Neural cell (in vitro differentiated cells): Measurements from ENCODE around the gene ABCC8. TPM values are rescaled to one million over a fixed set of nuclear protein-coding genes. Genes with fewer than 3 reads are reported as not detected.

Experiments
- H2AFZ ChIP-seq: fragments of 200-600, 300-800 bp; sonication (generic), shearing (Covaris generic); 2 replicates; pipeline ENCODE4 v1.6.0; 2014; ENCODE audit warnings: low read depth, mild to moderate bottlenecking, antibody characterized with exemption, low read length, moderate library complexity
- H3F3A ChIP-seq: fragments of 200-600 bp; shearing (Covaris generic); 2 replicates; pipeline ENCODE4 v1.6.1; 2016; ENCODE audit warnings: mild to moderate bottlenecking, moderate library complexity, mixed read lengths, antibody characterized with exemption, low read length; ENCODE audit not compliant: insufficient read depth, poor library complexity, severe bottlenecking
- H3K27ac ChIP-seq: fragments of 200-600, 300-800 bp; sonication (generic), shearing (Covaris generic); 2 replicates; pipeline ENCODE4 v1.5.1; 2014; ENCODE audit warnings: mild to moderate bottlenecking, low read length, moderate library complexity
- H3K27me3 ChIP-seq: fragments of 300-800, 200-600 bp; sonication (generic), shearing (Covaris generic); 2 replicates; pipeline ENCODE4 v1.6.0; 2014; ENCODE audit warnings: mild to moderate bottlenecking, low read depth, low read length, moderate library complexity; ENCODE audit not compliant: insufficient read depth
- H3K36me3 ChIP-seq: fragments of 300-800, 200-600 bp; sonication (generic), shearing (Covaris generic); 2 replicates; pipeline ENCODE4 v1.5.1; 2014; ENCODE audit warnings: mild to moderate bottlenecking, antibody characterized with exemption, low read length, moderate library complexity; ENCODE audit not compliant: insufficient read depth
- H3K4me2 ChIP-seq: fragments of 300-800, 200-600 bp; sonication (generic), shearing (Covaris generic); 2 replicates; pipeline ENCODE4 v1.6.0; 2014; ENCODE audit warnings: mild to moderate bottlenecking, low read length
- H3K4me3 ChIP-seq: fragments of 300-800, 200-600 bp; sonication (generic), shearing (Covaris generic); 2 replicates; pipeline ENCODE4 v1.5.1; 2014; ENCODE audit warnings: mild to moderate bottlenecking, low read length, moderate library complexity
- H3K79me2 ChIP-seq: fragments of 200-600 bp; shearing (Covaris generic); replicated peaks from 2 replicates; pipeline ENCODE4 v1.6.0; 2014; ENCODE audit warnings: mild to moderate bottlenecking, low read length, moderate library complexity; ENCODE audit not compliant: insufficient read depth
- H3K9ac ChIP-seq: fragments of 300-800, 200-600 bp; sonication (generic), shearing (Covaris generic); 2 replicates; pipeline ENCODE4 v1.6.1; 2016; ENCODE audit warnings: mild to moderate bottlenecking, low read length, mixed read lengths
- H3K9me2 ChIP-seq: fragments of 200-600 bp; shearing (Covaris generic); 2 replicates; pipeline ENCODE4 v1.6.1; 2016; ENCODE audit warnings: mild to moderate bottlenecking, low read length, mixed read lengths; ENCODE audit not compliant: insufficient read depth
- H3K9me3 ChIP-seq: fragments of 200-600, 300-800 bp; sonication (generic), shearing (Covaris generic); 2 replicates; pipeline ENCODE4 v1.6.1; 2016; ENCODE audit warnings: mild to moderate bottlenecking, mixed run types, low read length, moderate library complexity, mixed read lengths
- H4K20me1 ChIP-seq: fragments of 200-600 bp; shearing (Covaris generic); 2 replicates; pipeline ENCODE4 v1.6.1; 2016; ENCODE audit warnings: mild to moderate bottlenecking, mixed run types; ENCODE audit not compliant: insufficient read depth
- CTCF ChIP-seq: fragments of 450-650 bp; IDR thresholded peaks from 2 replicates; pipeline ENCODE4 v1.5.1; 2014; ENCODE audit warnings: antibody characterized with exemption, mild to moderate bottlenecking, moderate library complexity; ENCODE audit not compliant: poor library complexity, severe bottlenecking
- EP300 ChIP-seq: fragments of 450-650 bp; conservative IDR thresholded peaks from 2 replicates; pipeline ENCODE4 v1.6.1; 2014; ENCODE audit warnings: antibody characterized with exemption, mild to moderate bottlenecking, moderate library complexity; ENCODE audit not compliant: poor library complexity, severe bottlenecking
- EZH2 ChIP-seq: fragments of 200-600, 300-800 bp; shearing (Covaris generic), sonication (generic); IDR thresholded peaks from 2 replicates; pipeline ENCODE4 v1.6.1; 2014; ENCODE audit warnings: antibody characterized with exemption, low read length, borderline replicate concordance, mild to moderate bottlenecking; ENCODE audit not compliant: insufficient read depth, poor library complexity, severe bottlenecking
- MXI1 ChIP-seq: fragments of 450-650 bp; conservative IDR thresholded peaks from 2 replicates; pipeline ENCODE4 v1.6.1; 2014; ENCODE audit warnings: antibody characterized with exemption, mild to moderate bottlenecking; ENCODE audit not compliant: poor library complexity, severe bottlenecking
- POLR2AphosphoS5 ChIP-seq: IDR thresholded peaks from 2 replicates; pipeline ENCODE4 v1.6.1; 2012
- RAD21 ChIP-seq: fragments of 450-650 bp; conservative IDR thresholded peaks from 2 replicates; pipeline ENCODE4 v1.6.1; 2014; ENCODE audit warnings: antibody characterized with exemption, mild to moderate bottlenecking, moderate library complexity
- REST ChIP-seq: IDR thresholded peaks from 2 replicates; pipeline ENCODE4 v1.6.1; 2012; ENCODE audit warnings: borderline replicate concordance
- SMC3 ChIP-seq: fragments of 450-650 bp; conservative IDR thresholded peaks from 2 replicates; pipeline ENCODE4 v1.6.1; 2014; ENCODE audit warnings: antibody characterized with exemption, mild to moderate bottlenecking, moderate library complexity; ENCODE audit not compliant: poor library complexity
- TAF1 ChIP-seq: IDR thresholded peaks from 2 replicates; pipeline ENCODE4 v1.6.1; 2012; ENCODE audit warnings: low read depth
- polyA plus RNA-seq: library from polyadenylated mRNA; depleted of rRNA; stranded (reverse); fragments of >200 nt; gene quantifications from 2 replicates; pipeline ENCODE4 v1.2.3, GENCODE V29; 2014

ABCC8 gene
- polyA plus RNA-seq, 1 donor from 2014 or later: 13.2 TPM

- Histone ChIP-seq H3K27me3 (no peaks in the 10 kb centered on the region), H4K20me1 (no peaks in the 10 kb centered on the region), H3K79me2 (no peaks in the 10 kb centered on the region), H3K4me2 (no peak overlapping the region), H3K9ac (no peak overlapping the region), H3K36me3 (no peaks in the 10 kb centered on the region), H3F3A (no peaks in the 10 kb centered on the region), H2AFZ (no peak overlapping the region), H3K9me3 (no peaks in the 10 kb centered on the region), H3K4me3 (no peak overlapping the region), H3K9me2 (no peaks in the 10 kb centered on the region), H3K27ac (no peak overlapping the region)
- TF ChIP-seq TAF1: no peak
- TF ChIP-seq RAD21: no peak
- TF ChIP-seq POLR2AphosphoS5: no peak
- TF ChIP-seq REST: no peak
- TF ChIP-seq SMC3: no peak
- no peak for TF ChIP-seq EZH2
- no peak for TF ChIP-seq MXI1
- no peak for TF ChIP-seq CTCF
- no peak for TF ChIP-seq EP300
Measured at GRCh38 chr11:17431139-17431538, 45.5 kb downstream of the ABCC8 start.

GRCh38 chr11:17430616-17431015, 46.0 kb downstream of the ABCC8 start:
- H4K20me1 ChIP-seq: no peaks in the 10 kb centered on the region
- H2AFZ ChIP-seq: no peak overlapping the region
- H3K27ac ChIP-seq: no peak overlapping the region
- no peaks in the 10 kb centered on the region for H3K36me3 ChIP-seq
- H3K9ac ChIP-seq: no peak overlapping the region
- H3F3A ChIP-seq: no peaks in the 10 kb centered on the region
- H3K79me2 ChIP-seq: no peaks in the 10 kb centered on the region
- TF ChIP-seq EP300 (no peak), MXI1 (no peak), REST (no peak), TAF1 (no peak), EZH2 (no peak), SMC3 (no peak), POLR2AphosphoS5 (no peak)
- no peak overlapping the region for H3K4me2 ChIP-seq
- H3K9me2 ChIP-seq: no peaks in the 10 kb centered on the region
- no peak overlapping the region for H3K4me3 ChIP-seq
- H3K9me3 ChIP-seq: no peaks in the 10 kb centered on the region
- H3K27me3 ChIP-seq: no peaks in the 10 kb centered on the region
